Left renal pelvis (tissue), 4 donors: ENCODE results near the gene SPIN3. TPM values are rescaled to one million over a fixed set of nuclear protein-coding genes. Genes with fewer than 3 reads are reported as not detected.
A peak's percentile ranks its signal among the peaks of the same experiment; 100 is the strongest.
"Not testable (repeated sequence)": the region's sequence is repeated elsewhere in the genome, so short reads cannot be mapped to it uniquely, and the experiment has no call there.

Experiments used
- DNase-seq, 4 donors: peaks; one replicate each; pipeline ENCODE4 v3.0.0-alpha.2; 2013; ENCODE audit warnings: low read depth in 4 of 4, low spot score in 3 of 4
- polyA plus RNA-seq, 4 donors: library from polyadenylated mRNA; unstranded; fragments of 120-200 nt; gene quantifications; one replicate each; pipeline ENCODE4 v1.2.1, GENCODE V29; 2013; ENCODE audit not compliant: insufficient read length in 4 of 4

The SPIN3 gene
- 10 to 100 TPM; 19.0 to 26.2 (median 24.4) TPM for polyA plus RNA-seq

GRCh38 chrX:56995271-56995994 is at the start of gene SPIN3:
SPIN3 (minus strand) TSS chrX:56995541; CDS start chrX:56994947, 594 bp downstream.
- DNase-seq, result peak; percentile 48 to 72 (median 63)

- DNase-seq, result no peak
Measured at GRCh38 chrX:57044245-57044644, 48.9 kb upstream of the SPIN3 start.

- not testable (repeated sequence) for DNase-seq
Measured at GRCh38 chrX:57037265-57037664, 41.9 kb upstream of the SPIN3 start.

GRCh38 chrX:56994375-56995270 is 718 bp downstream of the SPIN3 start:
- DNase-seq, result no peak

GRCh38 chrX:56987741-56988140 is 7.6 kb downstream of the SPIN3 start:
- DNase-seq, result no peak

- DNase-seq, result no peak
Measured at GRCh38 chrX:56986138-56986537, 9.2 kb downstream of the SPIN3 start.

- DNase-seq, result peak in 1 of 4 donors; percentile 1
Measured at GRCh38 chrX:56978172-56978571, 17.2 kb downstream of the SPIN3 start.

- DNase-seq, result no peak
Measured at GRCh38 chrX:56975611-56976010, 19.7 kb downstream of the SPIN3 start.

GRCh38 chrX:56974408-56974807 is 20.9 kb downstream of the SPIN3 start:
- DNase-seq, result no peak

GRCh38 chrX:56969559-56969958 is 25.8 kb downstream of the SPIN3 start:
- no peak for DNase-seq

- no peak for DNase-seq
Measured at GRCh38 chrX:56968980-56969379, 26.4 kb downstream of the SPIN3 start.

- no peak for DNase-seq
Measured at GRCh38 chrX:56963377-56963776, 32.0 kb downstream of the SPIN3 start.

- no peak for DNase-seq
Measured at GRCh38 chrX:56947699-56948098, 47.6 kb downstream of the SPIN3 start.

GRCh38 chrX:56946201-56946600 is 49.1 kb downstream of the SPIN3 start:
- DNase-seq, result not testable (repeated sequence)

GRCh38 chrX:56945226-56945625 is 50.1 kb downstream of the SPIN3 start:
- DNase-seq, result not testable (repeated sequence)

- no peak for DNase-seq
Measured at GRCh38 chrX:56943264-56943663, 52.1 kb downstream of the SPIN3 start.

Other genes with a start within 250 kb of the SPIN3 start
- gene SPIN2B, start 126.0 kb upstream of the SPIN3 start, polyA plus RNA-seq, result 10 to 100 TPM; 15.9 to 21.1 (median 19.7) TPM
- 1 to 10 TPM; 3.7 to 9.3 (median 4.5) TPM for gene SPIN2A, start 141.9 kb upstream of the SPIN3 start, polyA plus RNA-seq